Hepatocyte (in vitro differentiated cells): Measurements from ENCODE around the gene FOSL2. TPM values are rescaled to one million over a fixed set of nuclear protein-coding genes. Genes with fewer than 3 reads are reported as not detected.

Experiments
- DNase-seq: peaks from one replicate; pipeline ENCODE4 v3.0.0-alpha.2; 2016; ENCODE audit warnings: low spot score
- H2AFZ ChIP-seq: fragments of 200-600 bp; sonication (generic); 2 replicates; pipeline ENCODE4 v1.6.0; 2016; ENCODE audit warnings: antibody characterized with exemption, mild to moderate bottlenecking
- H3K27ac ChIP-seq: fragments of 200-600 bp; sonication (generic); 2 replicates; pipeline ENCODE4 v1.5.1; 2016; ENCODE audit warnings: mild to moderate bottlenecking
- H3K27me3 ChIP-seq: fragments of 200-600 bp; sonication (generic); 2 replicates; pipeline ENCODE4 v1.6.1; 2016
- H3K36me3 ChIP-seq: fragments of 200-600 bp; sonication (generic); replicated peaks from 2 replicates; pipeline ENCODE4 v1.5.1; 2016; ENCODE audit warnings: low read depth; ENCODE audit not compliant: insufficient read depth
- H3K4me1 ChIP-seq: fragments of 200-600 bp; sonication (generic); 2 replicates; pipeline ENCODE4 v1.5.1; 2016; ENCODE audit warnings: mild to moderate bottlenecking, moderate library complexity; ENCODE audit not compliant: insufficient read depth
- H3K4me2 ChIP-seq: fragments of 200-600 bp; sonication (generic); 2 replicates; pipeline ENCODE4 v1.6.0; 2016
- H3K4me3 ChIP-seq: fragments of 200-600 bp; sonication (generic); 2 replicates; pipeline ENCODE4 v1.5.1; 2016; ENCODE audit warnings: mild to moderate bottlenecking
- H3K79me2 ChIP-seq: fragments of 200-600 bp; sonication (generic); 2 replicates; pipeline ENCODE4 v1.6.0; 2017; ENCODE audit warnings: mild to moderate bottlenecking
- H3K9me2 ChIP-seq: fragments of 200-600 bp; sonication (generic); replicated peaks from 2 replicates; pipeline ENCODE4 v1.6.0; 2017; ENCODE audit warnings: mild to moderate bottlenecking; ENCODE audit not compliant: insufficient read depth
- H3K9me3 ChIP-seq: fragments of 200-600 bp; sonication (generic); 2 replicates; pipeline ENCODE4 v1.5.1; 2016; ENCODE audit warnings: low read depth, mild to moderate bottlenecking
- H4K20me1 ChIP-seq: fragments of 200-600 bp; sonication (generic); 2 replicates; pipeline ENCODE4 v1.6.0; 2016; ENCODE audit warnings: mild to moderate bottlenecking; ENCODE audit not compliant: insufficient read depth, poor library complexity, severe bottlenecking
- EZH2 ChIP-seq: fragments of 200-600 bp; sonication (generic); IDR thresholded peaks from 2 replicates; pipeline ENCODE4 v1.6.1; 2016; ENCODE audit warnings: antibody characterized with exemption, mild to moderate bottlenecking, borderline replicate concordance
- EZH2phosphoT487 ChIP-seq: fragments of 200-600 bp; sonication (generic); IDR thresholded peaks from one replicate; pipeline ENCODE4 v1.6.1; 2018; ENCODE audit warnings: antibody characterized with exemption, mild to moderate bottlenecking, low read depth, moderate library complexity; ENCODE audit not compliant: unreplicated experiment, severe bottlenecking
- WGBS: methylation state at CpG from one replicate; pipeline ENCODE4 v1.1.6; 2016; ENCODE audit warnings: low lambda C conversion rate; ENCODE audit errors: missing lambda C conversion rate; 5-methylcytosine and 5-hydroxymethylcytosine counted together
- polyA plus RNA-seq: library from polyadenylated mRNA; unstranded; fragments of >200 nt; fragmentation: Nextera tagmentation; extraction: Ambion mirVana; gene quantifications from 2 replicates; pipeline ENCODE4 v1.2.1, GENCODE V29; 2016
- total RNA-seq: library from RNA; depleted of rRNA; stranded (reverse); fragments of >200 nt; gene quantifications from 2 replicates; pipeline ENCODE4 v1.2.3, GENCODE V29; 2014
- TF ChIP-seq, protein P1 (sequence below): fragments of 200-600 bp; sonication (generic); IDR thresholded peaks from 2 replicates; pipeline ENCODE4 v1.5.1; 2016; ENCODE audit warnings: antibody characterized with exemption, mild to moderate bottlenecking; ENCODE audit not compliant: poor library complexity

Gene FOSL2
- total and polyA plus RNA-seq, 2 experiments from 2014 or later: 91.1 to 148 TPM

DNA sequence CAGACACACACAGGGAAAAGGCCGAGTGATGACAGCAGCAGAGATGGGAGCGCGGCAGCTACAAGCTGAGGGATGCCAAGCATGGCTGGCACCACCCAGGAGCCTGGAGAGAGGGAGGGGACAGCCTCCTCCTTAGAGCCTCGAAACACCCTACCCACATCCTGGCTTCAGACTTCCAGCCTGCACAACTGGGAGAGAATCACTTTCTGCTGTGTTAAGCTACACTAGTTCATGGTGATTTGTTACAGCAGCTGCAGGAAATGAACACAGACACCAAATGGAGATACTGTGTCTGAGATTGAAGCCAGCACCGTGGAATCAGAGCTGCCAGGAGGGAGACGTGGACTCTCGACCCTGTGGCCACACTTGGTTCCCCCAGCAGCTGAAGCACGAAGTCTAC, 27.5 kb upstream of the FOSL2 start:
- WGBS: 59% methylated on average over 8 of the region's 8 CpGs

DNA sequence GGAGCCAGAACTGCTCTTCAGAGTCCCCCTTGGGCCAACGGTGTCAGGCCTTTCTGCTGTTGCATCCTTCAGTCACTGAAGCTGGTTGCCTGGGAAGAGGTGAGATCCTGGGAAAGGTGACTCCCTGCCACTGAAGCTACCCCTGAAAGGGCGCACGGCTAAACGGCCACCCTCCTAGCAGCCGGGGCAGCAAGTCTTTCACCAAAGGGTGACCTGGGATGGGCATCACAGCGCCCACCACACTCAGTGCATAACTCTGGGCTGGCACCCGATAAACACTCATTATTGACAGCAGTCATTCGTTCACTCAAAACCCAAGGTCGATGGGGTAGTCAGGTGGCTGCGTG, 26.5 kb upstream of the FOSL2 start:
- Histone ChIP-seq H3K27me3 (no peaks in the 10 kb centered on the region), H3K36me3 (no peaks in the 10 kb centered on the region), H3K79me2 (no peaks in the 10 kb centered on the region), H4K20me1 (no peaks in the 10 kb centered on the region), H3K4me1 (peaks cover 27% of the 10 kb centered on the region), H3K27ac (peak overlapping the region; percentile 87), H3K9me2 (no peaks in the 10 kb centered on the region), H3K4me2 (peak overlapping the region; percentile 25), H3K9me3 (no peaks in the 10 kb centered on the region), H3K4me3 (no peak overlapping the region), H2AFZ (no peak overlapping the region)
- WGBS: 89% methylated on average over 10 of the region's 10 CpGs
- TF ChIP-seq EZH2phosphoT487: no peak
- TF ChIP-seq EZH2: no peak
- TF ChIP-seq, protein P1, sequence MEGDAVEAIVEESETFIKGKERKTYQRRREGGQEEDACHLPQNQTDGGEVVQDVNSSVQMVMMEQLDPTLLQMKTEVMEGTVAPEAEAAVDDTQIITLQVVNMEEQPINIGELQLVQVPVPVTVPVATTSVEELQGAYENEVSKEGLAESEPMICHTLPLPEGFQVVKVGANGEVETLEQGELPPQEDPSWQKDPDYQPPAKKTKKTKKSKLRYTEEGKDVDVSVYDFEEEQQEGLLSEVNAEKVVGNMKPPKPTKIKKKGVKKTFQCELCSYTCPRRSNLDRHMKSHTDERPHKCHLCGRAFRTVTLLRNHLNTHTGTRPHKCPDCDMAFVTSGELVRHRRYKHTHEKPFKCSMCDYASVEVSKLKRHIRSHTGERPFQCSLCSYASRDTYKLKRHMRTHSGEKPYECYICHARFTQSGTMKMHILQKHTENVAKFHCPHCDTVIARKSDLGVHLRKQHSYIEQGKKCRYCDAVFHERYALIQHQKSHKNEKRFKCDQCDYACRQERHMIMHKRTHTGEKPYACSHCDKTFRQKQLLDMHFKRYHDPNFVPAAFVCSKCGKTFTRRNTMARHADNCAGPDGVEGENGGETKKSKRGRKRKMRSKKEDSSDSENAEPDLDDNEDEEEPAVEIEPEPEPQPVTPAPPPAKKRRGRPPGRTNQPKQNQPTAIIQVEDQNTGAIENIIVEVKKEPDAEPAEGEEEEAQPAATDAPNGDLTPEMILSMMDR: no peak
- no peak for DNase-seq

More for the DNA sequence above, 27.5 kb upstream of the FOSL2 start:
- Histone ChIP-seq H3K4me3 (no peak overlapping the region), H2AFZ (no peak overlapping the region), H3K4me2 (no peak overlapping the region), H3K9me3 (no peaks in the 10 kb centered on the region), H3K36me3 (no peaks in the 10 kb centered on the region), H3K79me2 (no peaks in the 10 kb centered on the region), H3K4me1 (peaks cover 27% of the 10 kb centered on the region), H3K27me3 (no peaks in the 10 kb centered on the region), H4K20me1 (no peaks in the 10 kb centered on the region), H3K9me2 (no peaks in the 10 kb centered on the region), H3K27ac (peak overlapping the region; percentile 87)
- TF ChIP-seq EZH2 (no peak), EZH2phosphoT487 (no peak)
- TF ChIP-seq, protein P1: no peak
- no peak for DNase-seq

DNA sequence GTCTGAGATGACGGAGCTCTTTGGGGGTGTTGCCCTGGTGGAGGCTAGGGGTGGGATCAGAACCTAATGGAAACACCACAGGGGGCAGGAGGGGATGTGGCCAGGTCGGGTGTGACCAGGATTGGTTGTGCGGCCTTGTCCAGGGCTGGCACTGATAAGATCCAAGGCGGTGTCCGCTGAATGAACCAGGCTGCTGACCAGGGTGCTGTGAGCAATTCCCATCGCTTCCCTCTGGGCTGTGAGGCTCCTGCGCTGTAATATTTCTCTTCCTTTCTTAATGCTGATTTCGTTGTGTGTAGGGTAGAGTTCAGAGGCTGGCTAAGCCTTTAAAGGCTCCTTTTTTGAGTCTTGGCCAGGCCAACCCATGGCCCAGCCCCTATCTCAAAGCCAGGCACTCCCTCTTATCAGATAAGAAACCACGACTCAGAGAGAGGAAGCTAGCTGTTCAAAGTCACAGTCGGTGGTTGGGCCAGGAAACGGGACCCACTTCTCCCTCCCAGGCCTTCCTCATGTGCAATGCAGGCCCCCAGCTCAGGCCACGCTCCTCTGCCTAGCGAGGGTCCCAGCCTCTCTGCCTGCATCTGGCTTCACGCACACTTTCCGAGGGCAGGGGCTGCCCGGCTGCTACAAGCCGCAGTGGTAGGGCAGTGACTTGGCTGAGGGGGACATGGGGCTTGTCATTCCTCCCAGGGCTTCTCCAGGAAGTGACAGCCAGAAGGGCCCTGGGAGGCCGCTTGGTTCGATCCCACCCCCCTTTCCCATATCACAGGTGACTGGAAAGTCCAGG, 26.0 kb upstream of the FOSL2 start:
- Histone ChIP-seq H3K4me3 (no peak overlapping the region), H2AFZ (no peak overlapping the region), H3K9me3 (no peaks in the 10 kb centered on the region), H3K36me3 (no peaks in the 10 kb centered on the region), H3K4me1 (peaks cover 27% of the 10 kb centered on the region), H3K79me2 (no peaks in the 10 kb centered on the region), H3K9me2 (no peaks in the 10 kb centered on the region), H3K27ac (peak overlapping the region; percentile 87), H3K4me2 (peak overlapping the region; percentile 25), H3K27me3 (no peaks in the 10 kb centered on the region), H4K20me1 (no peaks in the 10 kb centered on the region)
- TF ChIP-seq EZH2phosphoT487 (no peak), EZH2 (no peak)
- TF ChIP-seq, protein P1: no peak
- WGBS: 49% methylated on average over 19 of the region's 19 CpGs
- peak; percentile 72 for DNase-seq
